Measurements from ENCODE around the gene MYRF. TPM values are rescaled to one million over a fixed set of nuclear protein-coding genes. Genes with fewer than 3 reads are reported as not detected.

Gene MYRF
- total RNA-seq, 2 experiments from 2014 or later, result 0.19 to 1.1 TPM

- Histone ChIP-seq H3K4me1 (ENCODE audit: insufficient read depth, low read length, poor library complexity, severe bottlenecking) (no peaks in the 10 kb centered on the region), H4K20me1 (ENCODE audit: insufficient read depth, low read length) (no peaks in the 10 kb centered on the region), H3K4me2 (ENCODE audit: low read length) (no peak overlapping the region), H2AFZ (ENCODE audit: low read length) (no peak overlapping the region), H3K36me3 (ENCODE audit: insufficient read depth, low read length) (no peaks in the 10 kb centered on the region), H3K9me3 (ENCODE audit: low read length) (no peaks in the 10 kb centered on the region), H3K4me3 (ENCODE audit: low read depth, low read length, poor library complexity, severe bottlenecking) (no peak overlapping the region), H3K27ac (ENCODE audit: low read depth, low read length, poor library complexity, severe bottlenecking) (no peak overlapping the region), H3K79me2 (ENCODE audit: insufficient read depth, low read depth, low read length) (no peaks in the 10 kb centered on the region), H3K9me2 (ENCODE audit: insufficient read depth, low read length) (no peaks in the 10 kb centered on the region)
- ChIA-PET POLR2A (no interaction called here), CTCF (ENCODE audit: unreplicated experiment) (no interaction called here)
- intact Hi-C loops (cut with micrococcal nuclease; ENCODE audit: unreplicated experiment), result no loop called here
- BruUV-seq (replicated peaks), result no TSS peak
- TF ChIP-seq CTCF (conservative IDR thresholded peaks at IDR 0.05; ENCODE audit: low read length) (no peak), EZH2phosphoT487 (IDR thresholded peaks at IDR 0.05; ENCODE audit: borderline replicate concordance, low read depth, low read length) (no peak)
- no peak for DNase-seq (ENCODE audit: low spot score)
Measured at GRCh38 chr11:61713464-61713863, 39.0 kb upstream of the MYRF start.

- Histone ChIP-seq H3K4me3 (ENCODE audit: low read depth, low read length, poor library complexity, severe bottlenecking) (no peak overlapping the region), H3K9me2 (ENCODE audit: insufficient read depth, low read length) (no peaks in the 10 kb centered on the region), H2AFZ (ENCODE audit: low read length) (no peak overlapping the region), H3K9me3 (ENCODE audit: low read length) (no peaks in the 10 kb centered on the region), H4K20me1 (ENCODE audit: insufficient read depth, low read length) (no peaks in the 10 kb centered on the region), H3K4me1 (ENCODE audit: insufficient read depth, low read length, poor library complexity, severe bottlenecking) (no peaks in the 10 kb centered on the region), H3K36me3 (ENCODE audit: insufficient read depth, low read length) (no peaks in the 10 kb centered on the region), H3K4me2 (ENCODE audit: low read length) (no peak overlapping the region), H3K79me2 (ENCODE audit: insufficient read depth, low read depth, low read length) (no peaks in the 10 kb centered on the region), H3K27ac (ENCODE audit: low read depth, low read length, poor library complexity, severe bottlenecking) (no peak overlapping the region)
- intact Hi-C loops (cut with micrococcal nuclease; ENCODE audit: unreplicated experiment), result no loop called here
- POLR2A ChIA-PET, result no interaction called here
- CTCF ChIA-PET (ENCODE audit: unreplicated experiment), result no interaction called here
- DNase-seq (ENCODE audit: low spot score), result no peak
- BruUV-seq (replicated peaks), result no TSS peak
- no peak for TF ChIP-seq CTCF (conservative IDR thresholded peaks at IDR 0.05; ENCODE audit: low read length)
- no peak for TF ChIP-seq EZH2phosphoT487 (IDR thresholded peaks at IDR 0.05; ENCODE audit: borderline replicate concordance, low read depth, low read length)
Measured at GRCh38 chr11:61713906-61714305, 38.5 kb upstream of the MYRF start.

GRCh38 chr11:61714316-61714715 lies 38.1 kb upstream of the MYRF start:
- POLR2A ChIA-PET, result no interaction called here
- Histone ChIP-seq H3K4me3 (ENCODE audit: low read depth, low read length, poor library complexity, severe bottlenecking) (no peak overlapping the region), H3K9me2 (ENCODE audit: insufficient read depth, low read length) (no peaks in the 10 kb centered on the region), H3K79me2 (ENCODE audit: insufficient read depth, low read depth, low read length) (no peaks in the 10 kb centered on the region), H3K9me3 (ENCODE audit: low read length) (no peaks in the 10 kb centered on the region), H3K4me2 (ENCODE audit: low read length) (no peak overlapping the region), H4K20me1 (ENCODE audit: insufficient read depth, low read length) (no peaks in the 10 kb centered on the region), H2AFZ (ENCODE audit: low read length) (no peak overlapping the region), H3K27ac (ENCODE audit: low read depth, low read length, poor library complexity, severe bottlenecking) (no peak overlapping the region), H3K36me3 (ENCODE audit: insufficient read depth, low read length) (no peaks in the 10 kb centered on the region), H3K4me1 (ENCODE audit: insufficient read depth, low read length, poor library complexity, severe bottlenecking) (no peaks in the 10 kb centered on the region)
- BruUV-seq (replicated peaks), result no TSS peak
- intact Hi-C loops (cut with micrococcal nuclease; ENCODE audit: unreplicated experiment), result no loop called here
- no peak for TF ChIP-seq EZH2phosphoT487 (IDR thresholded peaks at IDR 0.05; ENCODE audit: borderline replicate concordance, low read depth, low read length)
- no peak for TF ChIP-seq CTCF (conservative IDR thresholded peaks at IDR 0.05; ENCODE audit: low read length)
- CTCF ChIA-PET (ENCODE audit: unreplicated experiment), result no interaction called here
- DNase-seq (ENCODE audit: low spot score), result no peak

All from OCI-LY7 (cell line).